Cerebellar cortex (tissue), 1 donor: Measurements from ENCODE around the gene GDI1.

Experiments
- DNase-seq: peaks from one replicate; pipeline ENCODE4 v3.0.0-alpha.2; 2015; ENCODE audit warnings: low spot score

GDI1 gene

GRCh38 chrX:154462396-154462795 lies 25.4 kb downstream of the GDI1 start:
- DNase-seq = no peak

GRCh38 chrX:154463611-154464220 lies 26.8 kb downstream of the GDI1 start:
- no peak for DNase-seq

- no peak for DNase-seq
Measured at GRCh38 chrX:154464806-154465365, 27.9 kb downstream of the GDI1 start.

GRCh38 chrX:154465601-154466000 lies 28.6 kb downstream of the GDI1 start:
- no peak for DNase-seq

- DNase-seq = no peak
Measured at GRCh38 chrX:154466036-154466435, 29.1 kb downstream of the GDI1 start.

- no peak for DNase-seq
Measured at GRCh38 chrX:154466907-154467306, 30.0 kb downstream of the GDI1 start.

GRCh38 chrX:154467556-154467955 lies 30.6 kb downstream of the GDI1 start:
- DNase-seq = no peak

- DNase-seq = no peak
Measured at GRCh38 chrX:154468217-154468616, 31.3 kb downstream of the GDI1 start.

- no peak for DNase-seq
Measured at GRCh38 chrX:154469114-154469513, 32.2 kb downstream of the GDI1 start.

GRCh38 chrX:154469880-154470279 lies 32.9 kb downstream of the GDI1 start:
- DNase-seq = no peak

- DNase-seq = no peak
Measured at GRCh38 chrX:154470434-154470833, 33.5 kb downstream of the GDI1 start.

GRCh38 chrX:154470914-154471568 lies 34.1 kb downstream of the GDI1 start:
- no peak for DNase-seq

- no peak for DNase-seq
Measured at GRCh38 chrX:154471839-154472684, 35.1 kb downstream of the GDI1 start.

GRCh38 chrX:154472685-154473632 lies 36.0 kb downstream of the GDI1 start:
- DNase-seq = no peak

GRCh38 chrX:154473683-154474082 lies 36.7 kb downstream of the GDI1 start:
- no peak for DNase-seq

- DNase-seq = no peak
Measured at GRCh38 chrX:154476821-154477220, 39.9 kb downstream of the GDI1 start.

- DNase-seq = no peak
Measured at GRCh38 chrX:154477891-154478477, 41.0 kb downstream of the GDI1 start.

GRCh38 chrX:154478728-154479622 lies 42.0 kb downstream of the GDI1 start, which contains the start of gene LAGE3:
Gene LAGE3, minus strand, starts transcription at chrX:154479281. Its CDS starts 366 bp downstream, at chrX:154478915.
- DNase-seq = peak; percentile 85

- DNase-seq = no peak
Measured at GRCh38 chrX:154481195-154481594, 44.2 kb downstream of the GDI1 start.
